Heart left ventricle (tissue), 16 donors: ENCODE data around the gene RHOBTB1. TPM values are rescaled to one million over a fixed set of nuclear protein-coding genes. Genes with fewer than 3 reads are reported as not detected.

Experiments used
- ATAC-seq, 4 donors: fragments of 200-7000 bp; cut with Tn5 transposase; one replicate each; pipeline ENCODE4 v1.9.1; 2020 to 2022; ENCODE audit warnings: moderate library complexity in 4 of 4, mild to moderate bottlenecking in 3 of 4, moderate number of reproducible peaks in 1 of 4
- DNase-seq, 5 donors: peaks; one replicate each; pipeline ENCODE4 v3.0.0-alpha.2; 2020
- H3K27ac ChIP-seq, 12 donors: fragments of 200-600 bp; sonication (generic) in 4 of 12; one replicate each; pipeline versions ENCODE4 v1.5.0 to v1.8.0; 2016 to 2022; ENCODE audit warnings: mild to moderate bottlenecking in 2 of 12
- H3K27me3 ChIP-seq, 9 donors: fragments of 200-600 bp; sonication (generic) in 2 of 9; one replicate each; pipeline versions ENCODE4 v1.5.1 to v1.8.0; 2016 to 2022; ENCODE audit warnings: mild to moderate bottlenecking in 3 of 9
- H3K36me3 ChIP-seq, 9 donors: fragments of 200-600 bp; sonication (generic) in 2 of 9; one replicate each; pipeline versions ENCODE4 v1.5.0 to v1.8.0; 2018 to 2022; ENCODE audit warnings: mild to moderate bottlenecking in 2 of 9
- H3K4me1 ChIP-seq, 12 donors: fragments of 200-600 bp; sonication (generic) in 4 of 12; one replicate each; pipeline versions ENCODE4 v1.5.0 to v1.8.0; 2016 to 2022; ENCODE audit warnings: mild to moderate bottlenecking in 3 of 12
- H3K4me3 ChIP-seq, 12 donors: fragments of 200-600 bp; sonication (generic) in 4 of 12; one replicate each; pipeline versions ENCODE4 v1.5.0 to v1.8.0; 2017 to 2022; ENCODE audit warnings: mild to moderate bottlenecking in 9 of 12, moderate library complexity in 4 of 12
- H3K9me3 ChIP-seq, 12 donors: fragments of 200-600 bp; sonication (generic) in 4 of 12; one replicate each; pipeline versions ENCODE4 v1.5.0 to v1.8.0; 2016 to 2022; ENCODE audit warnings: mild to moderate bottlenecking in 1 of 12
- CTCF ChIP-seq, 12 donors: fragments of 200-600 bp; sonication (generic) in 4 of 12; IDR thresholded peaks; one replicate each; pipeline versions ENCODE4 v1.5.0 to v1.8.0; 2018 to 2022; ENCODE audit warnings: antibody characterized with exemption in 12 of 12, mild to moderate bottlenecking in 5 of 12
- POLR2A ChIP-seq, 2 donors: fragments of 450-650 bp; IDR thresholded peaks; one replicate each; pipeline ENCODE4 v1.6.1; 2017; ENCODE audit warnings: antibody characterized with exemption in 2 of 2, mild to moderate bottlenecking in 2 of 2, moderate library complexity in 2 of 2
- WGBS, 4 donors: extraction: QIAGEN DNeasy Blood & Tissue Kit in 2 of 4; methylation state at CpG; one replicate each; pipeline versions ENCODE4 v1.1.5 to v1.1.7; 2013 to 2018; 5-methylcytosine and 5-hydroxymethylcytosine counted together
- intact Hi-C, 10 donors: fragments of 100-400 bp; cut with DNase I; formaldehyde crosslinking; loops; one replicate each; pipeline versions ENCODE4 v1.11.1 to v1.14.2; 2022
- polyA plus RNA-seq, 2 donors: library from polyadenylated mRNA; stranded (reverse); fragments of 200-250 nt; gene quantifications; one replicate each; pipeline ENCODE4 v1.2.3, GENCODE V29; 2013
- total RNA-seq, 9 donors: library from RNA; depleted of rRNA in 2 of 9; stranded (reverse); fragments of >200 nt in 2 of 9; fragmentation: NEBNext Ultra II Directional in 3 of 9; extraction: Animal tissue kit (Norgen Biotek cat#: 25700) in 3 of 9; gene quantifications; one replicate each; pipeline versions ENCODE4 v1.1.0 to v1.2.4, GENCODE V29; 2016 to 2023
- donor health status: ischemic (EF 13 %, LVEDD 7.1; RV severe dilation, severe dysfunction).
- donor health status: healthy with polysubstance abuse.
- donor health status: DM: no; HTN: yes; CAD: no.
- donor health status: DM: no; HTN: no; CAD: no.
- donor health status: ischemic (EF 25% LVEDD 6.9; RV normal size, moderate dysfunction).
- donor health status: ischemic (EF 25% LVEDD 5.7; RV mildly dilated, moderate dysfunction).
- donor health status: healthy.
- donor health status: DM: yes; HTN: yes; CAD: no.
- donor health status: ischemic (EF 35%, LVEDD 5.7; RV mildly dilated, moderate dysfunction).
- donor health status: nonischemic (EF 11% LVEDD 7.7; RV severe dilation, severe dysfunction).
- donor health status: DM: yes; HTN: yes; CAD: no.
- donor health status: PGD.
- donor health status: ischemic (EF 29% LVEDD 5.4; RV normal size, mild dysfunction).
- donor health status: nonischemic (EF 23%, LVEDD 6.1; RV moderate dilation, normal function).

RHOBTB1 gene
- total and polyA plus RNA-seq, 11 donors: 6.4 to 41.3 (median 14.9) TPM

GRCh38 chr10:60870416-60870728 lies 73.6 kb downstream of the RHOBTB1 start:
- peak in 3 of 12 donors; percentile 19 to 32 (median 29) for TF ChIP-seq CTCF (IDR thresholded peaks at IDR 0.05)
- no peak for TF ChIP-seq POLR2A (IDR thresholded peaks at IDR 0.05)
- Histone ChIP-seq H3K4me3 (no peak overlapping the region), H3K4me1 (no peaks in the 10 kb centered on the region), H3K9me3 (no peaks in the 10 kb centered on the region), H3K27ac (no peak overlapping the region), H3K27me3 (no peaks in the 10 kb centered on the region), H3K36me3 (peaks cover 0 to 65% (median 47%) of the 10 kb centered on the region in 9 donors)
- ATAC-seq (no peak), DNase-seq (no peak)
- WGBS, 4 donors: 98 to 100% (median 98%) methylated on average over 2 of the region's 2 CpGs
- intact Hi-C loops: no loop called here

DNA sequence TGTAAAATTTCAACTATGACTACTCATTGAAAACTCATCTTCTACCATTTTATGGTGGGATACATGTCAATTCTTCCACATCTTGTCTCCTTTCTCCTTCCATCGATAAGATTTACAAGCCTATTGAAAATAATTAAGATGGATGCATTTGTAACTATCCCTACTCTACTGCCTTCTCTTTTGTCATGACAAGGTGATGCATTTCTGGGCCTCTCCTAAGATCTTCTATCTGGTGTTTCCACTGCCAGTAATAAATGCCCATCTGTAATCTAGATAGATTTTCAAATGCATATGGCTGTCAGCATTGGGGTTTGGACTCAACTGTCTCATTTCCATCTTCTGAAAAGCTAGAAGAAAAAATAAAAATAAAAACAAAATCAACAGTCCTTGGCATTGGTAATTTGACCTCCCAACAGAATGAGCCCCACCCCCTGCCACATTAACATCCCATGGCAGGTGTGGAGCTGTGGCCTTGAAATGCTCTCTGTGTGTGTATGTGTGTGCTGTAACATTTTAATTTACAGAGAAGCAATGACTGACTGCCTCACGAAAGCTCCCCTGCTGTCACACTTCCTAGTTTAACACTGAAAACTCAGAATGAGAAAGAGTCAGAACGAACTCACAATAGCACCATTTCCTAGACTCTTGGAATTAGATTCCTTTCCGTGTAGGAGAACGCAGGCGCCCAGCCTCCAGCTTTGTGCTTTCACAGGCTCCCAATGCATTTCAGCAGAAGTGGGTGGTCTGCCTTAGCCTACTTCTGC lies 74.2 kb downstream of the RHOBTB1 start:
- Histone ChIP-seq H3K9me3 (no peaks in the 10 kb centered on the region), H3K27ac (no peak overlapping the region), H3K4me3 (no peak overlapping the region), H3K36me3 (peaks cover 0 to 63% (median 45%) of the 10 kb centered on the region in 9 donors), H3K4me1 (no peaks in the 10 kb centered on the region), H3K27me3 (no peaks in the 10 kb centered on the region)
- intact Hi-C loops: no loop called here
- 96 to 97% (median 96%) methylated on average over 6 of the region's 6 CpGs for WGBS, 4 donors
- ATAC-seq (no peak), DNase-seq (no peak)
- no peak for TF ChIP-seq POLR2A (IDR thresholded peaks at IDR 0.05)

GRCh38 chr10:60868946-60869345 lies 75.0 kb downstream of the RHOBTB1 start:
- no peaks in the 10 kb centered on the region for H3K9me3 ChIP-seq
- H3K27ac ChIP-seq: no peak overlapping the region
- H3K27me3 ChIP-seq: no peaks in the 10 kb centered on the region
- peaks cover 0 to 54% (median 37%) of the 10 kb centered on the region in 9 donors for H3K36me3 ChIP-seq
- intact Hi-C loops: no loop called here
- DNase-seq: no peak
- ATAC-seq: no peak
- TF ChIP-seq CTCF (IDR thresholded peaks at IDR 0.05) (no peak), POLR2A (IDR thresholded peaks at IDR 0.05) (no peak)
- 93 to 99% (median 96%) methylated on average over 1 of the region's 1 CpG for WGBS, 4 donors
- H3K4me1 ChIP-seq: no peaks in the 10 kb centered on the region
- H3K4me3 ChIP-seq: no peak overlapping the region

- H3K9me3 ChIP-seq: no peaks in the 10 kb centered on the region
- no peaks in the 10 kb centered on the region for H3K4me1 ChIP-seq
- H3K36me3 ChIP-seq: peaks cover 0 to 18% (median 3%) of the 10 kb centered on the region in 9 donors
- intact Hi-C loops: no loop called here
- no peak for TF ChIP-seq POLR2A (IDR thresholded peaks at IDR 0.05)
- no peak for TF ChIP-seq CTCF (IDR thresholded peaks at IDR 0.05)
- DNase-seq (no peak), ATAC-seq (no peak)
- H3K4me3 ChIP-seq: no peak overlapping the region
- H3K27me3 ChIP-seq: no peaks in the 10 kb centered on the region
- no peak overlapping the region for H3K27ac ChIP-seq
- WGBS, 4 donors: 37 to 46% (median 38%) methylated on average over 2 of the region's 2 CpGs
These were observed 78.7 kb downstream of the RHOBTB1 start for GRCh38 chr10:60865198-60865783.
